Measurements from ENCODE around the gene PCK2.

Gene PCK2

GRCh38 chr14:24141097-24141880 lies 47.2 kb downstream of the PCK2 start, which contains the start of gene EMC9:
Gene EMC9, minus strand, starts transcription at chr14:24141591. Its CDS starts 287 bp downstream, at chr14:24141304.
- peak; percentile 99 for DNase-seq

- no peak for DNase-seq
These were observed 49.4 kb downstream of the PCK2 start for GRCh38 chr14:24143511-24143910.

- DNase-seq: no peak
These were observed 50.3 kb downstream of the PCK2 start for GRCh38 chr14:24144451-24144850.

DNA sequence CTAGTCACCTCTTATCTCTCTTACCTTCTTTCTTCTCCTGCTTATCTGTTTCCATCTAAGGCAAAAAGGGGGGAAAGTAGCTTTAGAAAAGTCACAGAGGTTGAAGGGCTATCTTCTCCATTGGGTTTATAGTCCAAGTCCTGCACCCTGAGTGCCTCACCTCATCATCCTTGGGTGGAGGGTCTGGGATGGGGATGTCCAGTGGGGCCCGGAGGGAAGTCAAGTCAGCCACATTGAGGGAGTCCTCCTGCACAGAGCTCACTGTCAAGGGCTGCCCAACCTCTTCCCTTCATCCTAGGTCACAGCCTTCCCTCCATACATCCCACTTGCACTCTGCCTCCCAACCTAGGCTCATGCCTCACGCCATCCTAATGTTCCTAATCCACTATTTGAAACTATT lies 51.1 kb downstream of the PCK2 start:
- no peak for DNase-seq

- no peak for DNase-seq
These were observed 51.8 kb downstream of the PCK2 start for GRCh38 chr14:24145690-24146452.

DNA sequence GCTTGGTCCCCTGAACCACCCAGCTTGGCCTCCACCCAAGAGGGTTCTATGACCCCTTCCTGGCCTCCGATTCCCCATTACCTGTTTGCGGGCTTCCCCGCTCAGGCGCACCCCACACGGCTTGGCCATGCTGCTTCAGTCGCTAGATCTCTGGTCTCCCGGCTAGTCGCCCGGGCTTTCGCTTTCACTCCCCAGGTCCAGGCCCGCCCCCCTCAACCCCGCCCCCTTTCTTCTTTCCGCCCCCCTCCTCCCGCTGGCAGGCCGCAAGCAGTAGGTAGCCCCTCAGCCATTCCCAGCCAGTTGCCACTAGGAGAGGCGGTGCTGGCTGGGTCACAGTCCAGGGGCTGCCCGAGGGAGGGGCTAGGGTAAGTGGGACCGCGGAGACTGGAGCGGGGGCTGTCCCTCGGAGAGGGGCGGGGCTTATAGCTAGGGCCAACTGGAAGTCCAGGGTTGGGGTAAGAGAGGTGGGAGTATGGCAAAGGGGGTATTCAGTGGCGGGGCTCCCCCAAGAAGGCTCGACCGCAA lies 52.4 kb downstream of the PCK2 start, which contains the start of gene PSME2:
Gene PSME2 (minus strand): TSS at position 158 of the 525 bp plus-strand sequence. CDS start 29 bp downstream, at position 129.
- DNase-seq: peak; percentile 92

DNA sequence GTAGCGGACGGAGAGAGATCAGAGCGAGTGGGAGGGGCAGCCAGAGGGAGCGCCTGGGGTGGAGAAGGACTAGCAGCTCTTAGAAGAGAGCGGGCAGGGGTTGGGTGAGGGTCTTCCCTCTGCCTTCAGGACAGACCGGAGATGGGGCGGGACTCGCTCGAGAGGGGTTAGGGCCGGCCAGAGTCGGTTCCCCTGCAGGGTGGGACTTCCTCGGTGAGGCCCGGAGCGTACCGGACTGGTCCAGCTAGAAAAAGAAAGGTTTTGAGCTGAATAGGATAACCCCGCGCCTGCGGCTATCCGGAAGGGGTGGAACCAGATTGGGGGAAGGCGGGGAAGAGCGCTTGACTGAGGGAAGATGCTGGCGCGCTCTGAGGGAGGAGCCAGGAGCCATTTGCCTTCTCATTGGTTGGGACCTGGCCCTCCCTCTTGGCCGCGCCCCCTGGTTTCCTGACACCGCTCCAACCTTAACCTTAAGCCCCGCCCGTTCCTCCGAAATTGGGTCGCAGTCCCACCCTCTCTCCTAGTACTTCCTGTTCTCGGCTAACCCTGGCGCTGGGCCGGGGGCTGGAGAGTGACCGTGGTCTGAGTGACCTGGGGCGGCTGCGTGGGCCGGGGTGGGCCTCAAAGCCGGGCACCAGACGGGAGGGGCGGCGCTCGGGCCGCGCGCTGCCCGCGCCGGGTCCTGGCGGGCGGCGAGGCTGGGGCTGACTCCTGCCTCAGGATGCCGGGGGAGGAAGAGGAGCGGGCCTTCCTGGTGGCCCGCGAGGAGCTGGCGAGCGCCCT lies 53.1 kb downstream of the PCK2 start, which contains the start of gene RNF31:
Gene RNF31 (plus strand): TSS at position 521 of the 783 bp plus-strand sequence. CDS start 201 bp downstream, at position 722.
- DNase-seq: peak; percentile 97

- no peak for DNase-seq
These were observed 53.8 kb downstream of the PCK2 start for GRCh38 chr14:24147761-24148428.

- no peak for DNase-seq
These were observed 55.3 kb downstream of the PCK2 start for GRCh38 chr14:24149302-24149969.

- DNase-seq: no peak
These were observed 56.0 kb downstream of the PCK2 start for GRCh38 chr14:24150061-24150460.

GRCh38 chr14:24150567-24150966 lies 56.5 kb downstream of the PCK2 start:
- DNase-seq: no peak

- DNase-seq: no peak
These were observed 56.9 kb downstream of the PCK2 start for GRCh38 chr14:24150993-24151392.

GRCh38 chr14:24151404-24152080 lies 57.4 kb downstream of the PCK2 start:
- no peak for DNase-seq

Data from CD4-positive, alpha-beta T cell treated with Interferon gamma for 1 hour (primary cell).